Ureter (tissue), 1 donor: ENCODE results near the gene C16orf96. TPM values are rescaled to one million over a fixed set of nuclear protein-coding genes. Genes with fewer than 3 reads are reported as not detected.

Source experiments
- DNase-seq: peaks from one replicate; pipeline ENCODE4 v3.0.0-alpha.2; 2020; ENCODE audit warnings: low spot score
- total RNA-seq: library from RNA; stranded (reverse); gene quantifications from one replicate; pipeline ENCODE4 v1.2.4, GENCODE V29; 2023
- donor health status: DM: yes; HTN: yes; CAD: no.

Gene C16orf96
- total RNA-seq, 1 donor from 2014 or later, result not detected

DNA sequence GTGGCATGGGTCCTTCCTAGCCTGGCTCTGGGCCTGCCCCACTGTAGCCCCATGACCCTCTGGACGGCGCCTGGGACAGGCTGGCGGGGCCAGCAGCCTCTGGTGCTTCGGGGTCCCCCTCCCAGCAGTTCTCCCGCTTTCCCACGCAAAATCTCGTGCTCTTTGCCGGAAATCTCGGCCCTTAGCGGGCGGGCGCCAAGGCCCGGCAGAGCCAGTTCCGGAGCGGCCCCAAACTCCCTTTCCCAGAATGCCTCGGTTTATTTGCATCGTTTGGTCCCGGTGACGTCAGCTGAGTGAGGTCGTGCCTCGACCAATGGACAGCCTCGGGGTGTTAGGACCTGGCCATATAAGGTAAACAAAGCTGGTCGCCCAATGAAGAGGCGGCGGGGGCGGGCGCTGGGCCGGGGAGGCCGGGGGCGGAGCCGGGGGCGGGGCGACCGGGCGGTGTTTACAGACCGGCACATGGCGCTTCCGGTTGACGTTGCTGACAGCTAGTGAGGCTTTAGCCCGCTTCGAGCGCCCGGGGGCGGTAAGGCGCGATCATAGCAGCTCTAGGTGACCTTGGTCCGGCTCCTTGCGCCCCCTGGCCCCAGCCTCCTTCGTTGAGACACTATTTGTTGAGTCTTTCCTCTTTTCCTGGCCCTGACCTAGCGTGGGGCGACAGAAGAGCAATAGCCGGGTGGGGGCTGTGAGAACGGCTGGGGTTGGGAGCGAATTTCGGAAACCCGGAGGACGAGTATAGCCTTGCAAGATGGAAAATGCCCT is 60.1 kb downstream of the C16orf96 start:
- peak; percentile 100 for DNase-seq

DNA sequence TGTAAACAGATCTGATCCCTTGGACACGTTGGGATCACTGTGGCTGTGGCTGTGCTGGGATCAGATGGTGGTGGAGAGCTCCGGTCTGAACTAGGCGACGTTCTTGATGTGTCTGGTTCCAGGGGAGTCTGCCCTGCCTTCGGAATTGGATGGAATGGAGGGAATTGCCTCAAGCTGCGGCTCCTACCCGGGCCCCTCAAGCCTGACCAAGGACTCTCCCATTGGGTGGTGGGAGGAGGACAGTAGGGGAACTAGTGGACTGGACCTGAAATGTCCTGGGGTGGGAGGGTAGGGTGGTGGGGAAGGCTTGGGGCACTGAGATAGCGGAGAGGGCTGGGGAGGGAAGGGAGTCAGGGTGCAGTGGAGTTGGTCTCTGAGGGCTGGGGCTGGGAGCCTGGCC is 61.7 kb downstream of the C16orf96 start:
- DNase-seq, result no peak

DNA sequence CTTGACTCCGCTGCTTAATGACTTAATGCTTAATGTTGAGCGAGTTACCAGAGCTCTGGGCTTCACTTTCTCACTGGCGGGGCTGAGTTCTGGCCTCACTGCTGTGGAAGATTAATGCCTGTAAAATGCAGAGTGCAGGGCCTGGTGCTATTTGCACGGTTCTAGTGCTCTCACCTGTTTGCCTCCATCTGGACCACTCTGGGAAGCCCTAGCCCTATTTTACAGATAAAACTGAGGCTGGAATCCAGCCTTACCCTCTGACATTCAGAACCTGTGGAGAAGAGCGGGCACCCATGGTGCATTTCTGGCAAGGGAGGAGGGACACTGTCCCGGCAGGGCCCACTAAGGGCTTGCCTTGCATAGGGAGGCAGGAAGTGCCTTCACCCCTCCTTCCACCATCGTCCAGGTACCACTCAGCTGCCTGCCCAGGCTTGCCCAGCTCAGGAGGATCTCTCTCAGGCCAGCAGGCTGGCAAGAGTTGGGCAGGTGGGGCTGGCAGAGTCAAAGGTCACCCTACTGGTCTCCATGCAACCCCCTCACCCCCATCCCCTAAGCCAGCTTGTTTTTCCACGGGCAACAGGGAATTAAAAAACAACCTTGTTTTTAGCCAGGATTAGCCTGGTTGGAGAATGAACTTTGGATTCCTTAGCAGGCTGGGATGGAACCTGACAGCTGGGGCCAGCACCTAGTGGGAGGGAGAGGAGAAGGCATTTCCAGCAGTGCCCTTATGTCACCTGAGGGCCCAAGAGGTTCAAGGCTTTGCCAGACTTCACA is 62.7 kb downstream of the C16orf96 start:
- peak; percentile 71 for DNase-seq

DNA sequence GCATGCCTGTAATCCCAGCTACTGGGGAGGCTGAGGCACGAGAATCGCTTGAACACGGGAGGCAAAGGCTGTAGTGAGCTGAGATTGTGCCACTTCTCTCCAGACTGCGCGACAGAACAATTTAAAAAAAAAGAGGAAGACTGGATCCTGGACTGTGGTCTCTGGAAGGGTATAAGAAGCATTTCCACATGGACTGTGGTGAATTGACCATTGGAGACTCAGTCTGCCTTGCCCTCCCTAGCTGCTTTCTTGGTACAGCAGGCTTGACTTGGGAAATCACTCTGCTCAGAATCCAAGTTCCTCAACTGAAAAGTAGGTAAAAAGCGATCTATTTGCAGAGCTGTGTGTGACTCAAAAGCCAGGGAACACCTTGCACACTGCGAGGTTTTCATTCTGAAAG is 67.5 kb downstream of the C16orf96 start:
- no peak for DNase-seq

DNA sequence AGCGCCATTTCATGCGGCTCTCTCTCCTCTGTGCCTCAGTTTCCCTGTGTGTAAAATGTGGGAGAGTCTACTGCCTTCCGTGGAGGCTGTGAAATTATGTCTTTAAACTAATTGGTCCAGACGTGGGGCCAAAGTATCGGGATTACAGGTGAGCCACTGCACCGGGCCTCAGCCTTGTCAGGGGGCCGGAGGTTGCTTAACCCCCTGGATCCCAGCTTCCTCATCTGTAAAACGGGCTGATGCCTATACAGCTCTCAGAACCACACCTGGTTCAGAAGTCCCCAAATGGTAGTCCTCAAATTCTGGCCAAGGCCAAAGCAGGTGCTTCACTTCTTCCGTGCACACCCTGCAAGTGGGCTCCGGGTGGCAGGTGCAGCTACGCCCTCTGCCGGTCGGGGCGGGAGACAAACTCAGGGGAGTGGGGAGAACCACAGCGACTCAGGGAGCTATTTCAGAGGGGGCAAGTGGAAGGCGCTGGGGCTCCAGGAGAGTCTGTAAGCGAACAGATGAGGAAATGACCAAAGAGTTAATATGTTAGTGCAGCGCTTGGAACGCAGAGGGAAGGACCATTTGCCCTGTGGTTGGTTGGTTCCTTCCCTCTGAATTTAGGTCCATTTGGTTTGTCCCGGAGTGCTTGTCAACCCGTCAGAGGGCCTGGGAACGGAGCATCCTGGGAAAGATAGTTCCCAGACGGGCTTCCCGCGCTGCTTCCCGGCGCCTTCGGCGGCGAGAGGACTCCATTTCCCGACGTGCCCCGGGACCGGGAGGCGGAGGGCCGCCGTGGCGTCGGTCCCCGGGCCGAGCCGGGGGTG is 68.1 kb downstream of the C16orf96 start, which contains the start of gene MGRN1:
Gene MGRN1 (plus strand): TSS at position 812 of the 812 bp plus-strand sequence. CDS start 135 bp downstream, outside the sequence.
- DNase-seq, result peak; percentile 96

DNA sequence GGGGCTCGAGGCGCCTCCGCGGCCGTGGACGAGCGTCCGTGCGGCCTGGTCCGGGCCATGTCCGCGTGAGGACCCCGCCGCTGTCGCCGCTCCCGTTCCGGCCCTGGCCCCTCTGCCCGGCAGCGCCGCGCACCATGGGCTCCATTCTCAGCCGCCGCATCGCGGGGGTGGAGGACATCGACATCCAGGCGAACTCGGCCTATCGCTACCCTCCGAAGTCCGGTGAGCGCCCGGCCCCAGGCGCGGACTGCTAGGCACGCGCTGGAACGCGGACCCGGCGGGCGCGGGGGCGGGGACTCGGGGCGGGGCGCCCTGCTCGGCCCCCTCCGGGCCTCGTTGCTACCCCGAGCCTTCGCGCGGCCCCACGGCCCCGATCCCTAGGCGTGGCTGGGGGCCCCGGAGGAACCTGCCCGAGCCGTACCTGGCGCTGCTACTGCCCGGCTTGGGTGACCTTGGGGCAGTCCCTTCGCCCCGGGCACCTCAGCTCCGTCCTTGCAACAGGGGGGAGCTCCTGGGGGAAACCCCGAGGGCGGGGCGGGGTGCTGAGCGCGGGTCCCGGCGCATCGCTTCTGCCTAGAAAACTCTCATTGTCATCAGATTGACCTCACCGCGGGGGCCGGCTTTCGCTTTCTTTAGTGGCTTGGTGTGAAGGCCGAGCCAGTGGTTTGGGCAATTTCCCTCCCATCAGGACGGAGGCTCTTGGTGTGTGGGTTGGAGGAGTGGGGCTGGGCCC is 68.9 kb downstream of the C16orf96 start:
- DNase-seq, result peak; percentile 68

DNA sequence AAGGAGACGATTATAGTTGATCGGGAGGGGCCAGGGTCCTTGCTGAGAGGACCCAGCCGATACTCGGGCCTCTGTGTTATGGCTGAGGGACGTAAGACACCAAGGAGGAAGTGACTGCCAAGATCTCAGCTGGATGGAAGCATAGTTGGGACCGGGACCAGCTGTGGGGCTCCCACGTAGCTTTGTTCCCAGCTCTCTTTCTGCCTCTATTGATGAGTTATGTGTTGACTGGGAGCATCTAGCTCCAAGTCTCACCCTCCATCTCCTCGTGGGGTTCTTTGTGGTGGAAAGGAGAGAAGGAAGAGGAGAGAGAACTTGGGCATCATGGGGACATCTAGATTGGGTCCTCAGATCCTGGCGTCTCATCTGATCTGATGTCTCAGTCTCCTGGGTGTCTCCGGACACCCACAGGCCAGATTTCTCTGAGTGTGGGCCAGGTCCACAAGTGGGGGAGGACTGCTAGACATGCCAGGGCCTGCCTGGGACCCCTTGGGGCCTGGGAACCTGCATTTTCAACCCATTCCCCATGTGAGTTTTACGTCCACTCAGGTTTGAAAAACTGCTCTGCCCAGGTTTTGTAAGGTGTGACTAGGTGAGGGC is 69.5 kb downstream of the C16orf96 start:
- no peak for DNase-seq

DNA sequence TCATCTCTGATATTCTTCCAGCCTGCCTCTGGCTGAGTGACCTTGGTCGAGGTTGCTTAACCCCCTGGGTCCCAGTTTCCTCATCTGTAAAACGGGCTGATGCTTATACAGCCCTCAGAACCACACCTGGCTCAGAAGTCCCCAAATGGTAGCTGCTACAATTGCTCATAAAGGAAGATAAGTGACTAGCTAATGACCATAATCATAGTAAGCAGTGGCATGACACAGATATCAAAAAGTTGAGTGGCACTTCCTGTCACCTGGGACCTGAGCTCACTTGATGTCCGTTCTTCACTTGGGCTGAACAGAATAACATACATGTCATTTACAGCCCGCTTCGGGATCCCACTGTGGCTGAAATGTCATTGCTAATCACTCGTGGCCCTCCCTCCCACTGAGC is 70.3 kb downstream of the C16orf96 start:
- no peak for DNase-seq

DNA sequence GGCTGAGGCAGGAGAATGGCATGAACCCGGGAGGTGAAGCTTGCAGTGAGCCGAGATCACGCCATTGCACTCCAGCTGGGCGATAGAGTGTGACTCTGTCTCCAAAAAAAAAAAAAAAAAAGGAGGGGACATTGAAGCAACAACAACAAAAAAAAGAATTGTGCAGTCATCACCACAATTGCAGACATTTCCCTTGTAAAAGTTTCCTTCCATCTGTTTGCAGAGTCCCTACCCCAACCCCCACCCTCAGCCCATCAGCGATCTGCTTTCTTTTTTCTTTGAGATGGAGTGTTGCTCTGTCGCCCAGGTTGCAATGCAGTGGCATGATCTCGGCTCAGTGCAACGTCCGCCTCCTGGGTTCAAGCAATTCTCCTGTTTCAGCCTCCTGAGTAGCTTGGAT is 72.1 kb downstream of the C16orf96 start:
- DNase-seq, result no peak

DNA sequence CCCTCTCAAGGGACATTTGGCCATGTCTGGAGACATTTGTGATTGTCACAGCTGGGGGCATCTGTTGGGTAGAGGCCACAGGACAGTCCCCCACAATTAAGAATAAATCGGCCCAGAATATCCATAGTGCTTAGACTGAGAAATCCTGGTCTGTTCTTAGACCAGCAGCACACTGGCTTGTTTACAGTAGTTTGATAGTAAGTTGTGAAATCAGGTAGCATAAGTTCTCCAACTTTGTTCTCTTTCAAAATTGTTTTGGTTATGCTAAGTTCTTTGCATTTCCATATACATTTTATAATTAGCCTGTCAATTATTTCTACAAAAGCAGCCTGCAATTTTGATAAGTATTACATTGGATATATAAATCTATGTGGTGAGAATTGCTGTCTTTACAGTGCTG is 75.3 kb downstream of the C16orf96 start:
- no peak for DNase-seq

DNA sequence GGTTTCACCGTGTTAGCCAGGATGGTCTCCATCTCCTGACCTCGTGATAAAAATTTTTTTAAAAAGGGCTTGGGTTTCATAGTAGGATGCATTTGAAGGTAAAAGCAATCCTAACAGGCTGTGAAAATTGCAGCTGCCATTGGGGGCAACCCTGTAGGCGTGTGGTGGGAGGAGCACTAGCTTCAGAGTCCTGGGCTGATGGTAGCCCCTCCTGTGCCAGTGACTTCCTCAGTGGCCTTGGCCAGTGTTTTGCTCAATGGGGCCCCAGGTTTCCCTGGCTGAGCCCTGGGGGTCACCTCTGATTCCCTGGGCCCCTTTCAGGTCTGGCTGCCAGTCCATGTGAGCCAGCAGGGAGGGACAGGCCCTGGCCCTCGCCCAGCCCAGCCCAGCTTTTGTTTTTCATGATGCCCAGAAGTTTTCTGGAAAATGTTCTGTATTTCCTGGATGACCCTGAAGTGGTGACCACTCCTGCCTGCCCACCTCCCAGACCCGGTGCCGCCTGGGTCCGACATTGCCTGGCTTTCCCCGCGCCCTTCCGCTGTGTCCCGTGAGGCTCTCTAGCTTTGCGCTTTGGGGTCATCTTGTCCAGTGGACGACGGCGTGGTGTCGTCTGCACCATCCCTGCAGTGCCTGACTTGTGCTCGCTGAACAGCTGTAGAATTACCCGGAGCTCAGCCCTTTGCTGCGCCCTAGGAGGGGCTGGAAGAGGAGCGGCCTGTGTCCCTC is 77.9 kb downstream of the C16orf96 start:
- no peak for DNase-seq

DNA sequence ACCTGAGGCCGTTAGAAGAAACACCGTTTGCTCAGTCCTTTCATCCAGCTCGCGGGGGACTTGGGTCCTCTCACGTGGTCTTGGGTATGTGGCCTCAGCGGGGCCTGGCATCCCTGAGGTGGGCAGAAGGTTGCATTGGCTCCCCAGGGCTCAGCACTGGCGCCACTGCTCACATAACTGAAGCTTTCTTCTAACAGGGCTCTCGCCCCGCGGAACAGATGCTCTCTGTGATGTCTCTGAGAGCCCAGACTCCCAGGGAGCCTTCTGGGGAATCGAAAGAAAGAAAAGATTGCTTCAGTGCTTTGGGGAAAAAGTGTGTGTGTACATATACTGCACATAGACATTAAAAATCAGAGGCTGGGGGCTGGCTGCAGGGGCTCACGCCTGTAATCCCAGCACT is 78.6 kb downstream of the C16orf96 start:
- DNase-seq, result no peak

DNA sequence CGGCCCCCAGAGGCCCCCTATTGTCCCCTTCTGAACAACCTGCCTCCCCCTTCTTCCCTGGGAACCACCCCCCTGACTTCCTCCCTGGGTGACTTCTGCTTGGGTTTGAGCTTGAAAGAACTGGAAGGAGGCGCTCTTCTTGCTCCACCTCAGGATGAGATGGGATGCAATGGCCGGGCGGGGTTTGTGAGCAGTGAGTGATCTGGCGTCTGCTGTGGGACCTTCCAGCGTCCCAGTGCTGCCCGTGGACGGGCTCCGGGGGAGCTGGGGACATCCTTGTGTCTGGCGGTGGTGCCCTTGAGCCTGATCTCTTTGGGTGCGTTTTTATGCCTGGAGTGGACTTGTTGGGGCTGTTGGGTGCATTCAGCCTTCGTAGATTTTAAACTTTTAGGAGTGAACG is 80.1 kb downstream of the C16orf96 start:
- DNase-seq, result no peak

DNA sequence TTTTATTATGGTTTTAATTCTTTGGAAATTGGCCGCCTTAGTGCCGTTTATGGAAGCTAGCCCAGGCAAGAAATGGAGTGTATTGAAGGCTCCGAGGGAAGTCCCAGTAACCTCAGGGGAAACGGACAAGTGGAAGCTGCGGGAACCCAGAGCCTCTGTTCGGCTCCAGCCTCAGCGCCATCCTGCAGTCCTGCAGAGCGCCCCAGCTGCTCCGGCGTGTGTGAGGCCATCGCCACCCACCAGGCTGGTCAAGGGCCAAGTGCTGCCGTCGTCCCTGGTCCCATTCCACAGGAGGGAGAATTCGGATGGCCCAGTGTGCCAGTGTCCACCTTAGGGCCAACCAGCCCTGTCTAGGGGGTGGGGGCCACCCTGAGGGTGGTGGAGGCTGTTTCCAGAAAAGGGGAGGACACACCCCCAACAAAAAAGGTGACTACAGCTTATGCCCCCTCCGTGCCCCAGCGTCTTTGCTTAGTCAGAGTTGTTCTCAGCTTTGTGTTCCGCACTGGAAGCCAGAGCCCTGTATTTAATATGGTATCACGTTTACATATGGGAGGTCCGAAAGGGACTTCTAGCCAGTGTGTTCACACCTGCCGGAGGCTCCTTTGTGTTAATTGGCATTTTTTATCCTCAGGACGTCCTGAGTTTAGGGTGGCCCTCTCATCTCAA is 81.5 kb downstream of the C16orf96 start:
- DNase-seq, result no peak

DNA sequence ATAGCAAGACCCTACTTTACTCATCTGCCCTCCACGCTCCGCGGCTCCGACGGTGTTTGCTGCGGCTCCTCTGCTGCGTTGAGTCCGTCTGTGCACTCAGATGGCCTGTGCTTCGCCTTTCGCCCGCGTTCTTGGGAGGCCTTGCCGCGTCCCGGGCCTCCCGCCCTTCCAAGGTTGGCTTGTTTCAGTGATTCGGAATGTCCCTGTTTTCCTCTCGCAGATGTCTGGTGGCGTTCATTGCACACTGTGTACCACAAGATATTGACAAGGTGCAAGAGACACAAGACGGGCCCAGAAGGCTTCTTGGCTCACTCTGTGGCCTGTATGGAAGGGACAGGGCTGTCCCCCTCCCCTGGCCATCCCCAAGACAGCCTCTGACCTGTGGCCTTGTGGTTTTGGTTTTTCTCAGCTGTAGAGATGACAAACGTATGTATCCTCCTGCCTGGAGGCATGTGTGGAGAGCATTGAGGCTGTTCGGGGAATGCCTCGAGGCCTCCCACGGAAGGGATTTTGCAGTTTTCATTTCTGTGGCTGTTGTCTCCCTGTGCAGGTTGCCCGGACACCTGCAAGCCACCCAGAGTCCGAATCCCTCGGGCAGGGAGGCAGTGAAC is 83.9 kb downstream of the C16orf96 start:
- no peak for DNase-seq

DNA sequence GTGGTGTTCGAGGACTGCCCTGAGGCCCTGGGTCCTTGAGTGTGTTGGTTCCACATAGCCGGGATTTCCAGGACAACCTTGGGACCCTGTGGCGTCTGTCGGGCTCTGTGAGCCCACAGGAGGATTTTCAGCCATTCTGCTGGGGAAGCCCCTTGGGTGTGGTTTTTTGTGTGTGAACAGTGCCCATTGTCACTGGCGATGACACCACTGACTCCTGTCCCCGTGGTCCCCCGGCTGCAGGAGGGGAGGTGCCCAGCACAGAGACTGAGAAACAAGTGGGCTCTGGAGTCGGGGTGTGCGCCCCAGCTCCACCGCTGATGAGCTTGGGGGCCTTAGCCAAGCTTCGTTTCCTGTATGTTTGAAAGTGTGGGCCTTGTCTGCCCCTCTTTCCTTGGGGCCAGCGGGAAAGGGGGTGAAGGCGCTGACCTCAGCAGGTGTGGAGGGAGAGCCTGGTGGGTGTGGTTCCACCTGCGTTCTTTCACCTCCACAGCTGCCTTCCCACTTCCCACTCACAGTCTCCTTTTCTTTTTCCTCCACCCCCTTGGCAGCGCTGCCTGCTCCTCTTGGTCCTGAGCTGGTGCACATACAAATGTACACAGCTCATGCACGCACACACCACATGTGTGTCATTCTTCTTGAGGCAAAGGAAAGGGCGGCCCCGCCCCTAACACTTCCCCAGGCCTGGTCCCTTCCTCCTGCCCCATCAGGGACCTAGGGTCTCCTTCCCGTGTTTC is 84.6 kb downstream of the C16orf96 start:
- DNase-seq, result no peak

DNA sequence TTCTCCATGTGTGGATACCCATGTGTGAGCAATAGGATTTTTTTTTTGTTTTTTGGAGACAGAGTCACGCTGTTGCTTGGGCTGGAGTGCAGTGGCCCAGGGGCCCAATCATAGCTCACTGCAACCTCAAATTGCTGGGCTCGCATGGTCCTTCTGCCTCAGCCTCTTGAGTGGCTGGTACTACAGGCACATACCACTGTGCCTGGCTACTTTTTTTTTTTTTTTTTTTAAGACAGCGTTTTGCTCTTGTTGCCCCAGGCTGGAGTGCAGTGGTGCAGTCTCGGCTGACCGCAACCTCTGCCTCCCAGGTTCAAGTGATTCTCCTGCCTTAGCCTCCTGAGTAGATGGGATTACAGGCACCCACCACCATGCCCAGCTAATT is 85.2 kb downstream of the C16orf96 start:
- DNase-seq, result no peak

DNA sequence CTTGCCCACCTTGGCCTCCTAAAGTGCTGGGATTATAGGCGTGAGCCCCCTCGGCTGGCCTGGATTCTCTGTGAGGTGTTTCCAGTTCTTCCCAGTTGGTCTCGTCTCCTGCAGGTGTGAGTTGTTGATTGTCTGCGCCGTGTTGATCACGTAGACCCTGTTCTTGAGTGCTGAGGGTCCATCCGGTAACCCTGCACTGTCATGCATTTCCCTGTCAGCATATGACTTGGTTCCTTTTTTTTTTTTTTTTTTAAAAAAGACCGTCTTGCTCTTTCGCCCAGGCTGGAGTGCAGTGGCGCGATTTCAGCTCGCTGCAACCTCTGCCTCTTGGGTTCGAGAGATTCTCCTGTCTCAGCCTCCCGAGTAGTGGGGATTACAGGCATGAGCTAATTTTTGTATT is 85.8 kb downstream of the C16orf96 start:
- no peak for DNase-seq
